ENCODE measurements around the gene L3MBTL2.

L3MBTL2 gene

DNA sequence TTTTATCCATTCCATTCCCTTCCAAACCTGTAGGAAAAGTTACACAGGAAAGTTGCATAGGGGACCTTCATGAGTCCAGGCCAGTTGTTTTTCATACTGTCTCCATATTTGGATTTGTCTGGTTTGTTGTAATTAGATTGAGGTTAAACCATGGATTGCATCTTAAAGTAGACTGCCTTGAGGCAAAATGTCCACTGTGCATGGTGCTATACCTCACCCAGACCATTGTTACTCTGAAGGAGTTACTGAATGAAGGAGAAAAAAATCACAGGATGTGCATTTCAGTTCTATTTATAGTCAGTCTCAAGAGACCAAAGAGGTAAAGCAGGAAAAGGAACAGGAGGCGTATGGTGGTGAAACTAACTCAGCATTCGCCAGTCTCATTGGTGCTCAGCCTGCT is 29.6 kb upstream of the L3MBTL2 start:
- Histone ChIP-seq H3K9me3 (ENCODE audit: insufficient read depth, low read depth, low read length) (peaks cover 3% of the 10 kb centered on the region), H3K23ac (ENCODE audit: low read length) (no peak overlapping the region), H3K14ac (ENCODE audit: low read length) (no peak overlapping the region), H3K9ac (ENCODE audit: low read length) (no peak overlapping the region), H3K79me2 (ENCODE audit: control insufficient read depth, insufficient read depth, low read length, poor library complexity) (no peaks in the 10 kb centered on the region), H2AK5ac (ENCODE audit: low read length) (no peak overlapping the region), H4K8ac (ENCODE audit: low read depth, low read length) (no peak overlapping the region), H3K79me1 (ENCODE audit: low read length) (no peaks in the 10 kb centered on the region), H2BK5ac (ENCODE audit: low read depth, low read length, poor library complexity) (no peak overlapping the region), H3K4ac (ENCODE audit: low read depth, low read length) (no peak overlapping the region), H3K18ac (ENCODE audit: low read length) (no peak overlapping the region), H4K12ac (ENCODE audit: low read depth, low read length) (no peak overlapping the region), H2BK120ac (ENCODE audit: insufficient read depth, low read length, poor library complexity) (no peak overlapping the region), H3K27ac (ENCODE audit: low read depth, low read length) (peak overlapping the region; percentile 41), H3K27me3 (ENCODE audit: insufficient read depth, low read length) (no peaks in the 10 kb centered on the region), H3K36me3 (ENCODE audit: control insufficient read depth in 1 of 2, insufficient read depth in 2 of 2, low read length in 2 of 2) (peaks cover 48 to 58% of the 10 kb centered on the region in 2 experiments), H4K91ac (ENCODE audit: low read depth, low read length) (no peak overlapping the region), H3K4me3 (ENCODE audit: low read depth, low read length) (no peak overlapping the region), H2BK12ac (ENCODE audit: low read length) (no peak overlapping the region), H3K4me2 (ENCODE audit: low read length) (no peak overlapping the region), H2AFZ (ENCODE audit: insufficient read depth, low read length, poor library complexity) (no peak overlapping the region), H3K4me1 (ENCODE audit: control insufficient read depth in 1 of 2, insufficient read depth in 2 of 2, low read length in 2 of 2) (peaks cover 0 to 7% of the 10 kb centered on the region in 2 experiments)
- WGBS (ENCODE audit: extremely low coverage, insufficient coverage, insufficient read length) = no CpG with 5 or more reads among the region's 2 CpGs
- DNase-seq = no peak

DNA sequence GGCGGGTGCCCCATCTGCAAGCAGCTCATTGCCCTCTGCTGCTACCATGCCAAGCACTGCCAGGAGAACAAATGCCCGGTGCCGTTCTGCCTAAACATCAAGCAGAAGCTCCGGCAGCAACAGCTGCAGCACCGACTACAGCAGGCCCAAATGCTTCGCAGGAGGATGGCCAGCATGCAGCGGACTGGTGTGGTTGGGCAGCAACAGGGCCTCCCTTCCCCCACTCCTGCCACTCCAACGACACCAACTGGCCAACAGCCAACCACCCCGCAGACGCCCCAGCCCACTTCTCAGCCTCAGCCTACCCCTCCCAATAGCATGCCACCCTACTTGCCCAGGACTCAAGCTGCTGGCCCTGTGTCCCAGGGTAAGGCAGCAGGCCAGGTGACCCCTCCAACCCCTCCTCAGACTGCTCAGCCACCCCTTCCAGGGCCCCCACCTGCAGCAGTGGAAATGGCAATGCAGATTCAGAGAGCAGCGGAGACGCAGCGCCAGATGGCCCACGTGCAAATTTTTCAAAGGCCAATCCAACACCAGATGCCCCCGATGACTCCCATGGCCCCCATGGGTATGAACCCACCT is 28.0 kb upstream of the L3MBTL2 start:
- no peak for DNase-seq
- Histone ChIP-seq H3K18ac (ENCODE audit: low read length) (peak overlapping the region; percentile 20), H4K91ac (ENCODE audit: low read depth, low read length) (no peak overlapping the region), H2BK5ac (ENCODE audit: low read depth, low read length, poor library complexity) (no peak overlapping the region), H2BK12ac (ENCODE audit: low read length) (no peak overlapping the region), H3K27me3 (ENCODE audit: insufficient read depth, low read length) (no peaks in the 10 kb centered on the region), H4K8ac (ENCODE audit: low read depth, low read length) (no peak overlapping the region), H2BK120ac (ENCODE audit: insufficient read depth, low read length, poor library complexity) (no peak overlapping the region), H3K9me3 (ENCODE audit: insufficient read depth, low read depth, low read length) (peaks cover 4% of the 10 kb centered on the region), H3K4me2 (ENCODE audit: low read length) (no peak overlapping the region), H3K14ac (ENCODE audit: low read length) (no peak overlapping the region), H3K23ac (ENCODE audit: low read length) (no peak overlapping the region), H3K79me1 (ENCODE audit: low read length) (no peaks in the 10 kb centered on the region), H3K79me2 (ENCODE audit: control insufficient read depth, insufficient read depth, low read length, poor library complexity) (no peaks in the 10 kb centered on the region), H3K36me3 (ENCODE audit: control insufficient read depth in 1 of 2, insufficient read depth in 2 of 2, low read length in 2 of 2) (peaks cover 40 to 47% of the 10 kb centered on the region in 2 experiments), H3K4me1 (ENCODE audit: control insufficient read depth in 1 of 2, insufficient read depth in 2 of 2, low read length in 2 of 2) (peaks cover 10 to 18% of the 10 kb centered on the region in 2 experiments), H3K27ac (ENCODE audit: low read depth, low read length) (no peak overlapping the region), H3K4me3 (ENCODE audit: low read depth, low read length) (no peak overlapping the region), H2AK5ac (ENCODE audit: low read length) (no peak overlapping the region), H4K12ac (ENCODE audit: low read depth, low read length) (no peak overlapping the region), H3K4ac (ENCODE audit: low read depth, low read length) (no peak overlapping the region), H3K9ac (ENCODE audit: low read length) (no peak overlapping the region), H2AFZ (ENCODE audit: insufficient read depth, low read length, poor library complexity) (no peak overlapping the region)
- WGBS (ENCODE audit: extremely low coverage, insufficient coverage, insufficient read length) = no CpG with 5 or more reads among the region's 15 CpGs

DNA sequence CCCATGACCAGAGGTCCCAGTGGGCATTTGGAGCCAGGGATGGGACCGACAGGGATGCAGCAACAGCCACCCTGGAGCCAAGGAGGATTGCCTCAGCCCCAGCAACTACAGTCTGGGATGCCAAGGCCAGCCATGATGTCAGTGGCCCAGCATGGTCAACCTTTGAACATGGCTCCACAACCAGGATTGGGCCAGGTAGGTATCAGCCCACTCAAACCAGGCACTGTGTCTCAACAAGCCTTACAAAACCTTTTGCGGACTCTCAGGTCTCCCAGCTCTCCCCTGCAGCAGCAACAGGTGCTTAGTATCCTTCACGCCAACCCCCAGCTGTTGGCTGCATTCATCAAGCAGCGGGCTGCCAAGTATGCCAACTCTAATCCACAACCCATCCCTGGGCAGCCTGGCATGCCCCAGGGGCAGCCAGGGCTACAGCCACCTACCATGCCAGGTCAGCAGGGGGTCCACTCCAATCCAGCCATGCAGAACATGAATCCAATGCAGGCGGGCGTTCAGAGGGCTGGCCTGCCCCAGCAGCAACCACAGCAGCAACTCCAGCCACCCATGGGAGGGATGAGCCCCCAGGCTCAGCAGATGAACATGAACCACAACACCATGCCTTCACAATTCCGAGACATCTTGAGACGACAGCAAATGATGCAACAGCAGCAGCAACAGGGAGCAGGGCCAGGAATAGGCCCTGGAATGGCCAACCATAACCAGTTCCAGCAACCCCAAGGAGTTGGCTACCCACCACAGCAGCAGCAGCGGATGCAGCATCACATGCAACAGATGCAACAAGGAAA is 27.3 kb upstream of the L3MBTL2 start:
- no peak overlapping the region for H4K91ac ChIP-seq (ENCODE audit: low read depth, low read length)
- H3K27ac ChIP-seq (ENCODE audit: low read depth, low read length) = no peak overlapping the region
- H2BK12ac ChIP-seq (ENCODE audit: low read length) = no peak overlapping the region
- peaks cover 4% of the 10 kb centered on the region for H3K9me3 ChIP-seq (ENCODE audit: insufficient read depth, low read depth, low read length)
- peak overlapping the region; percentile 20 for H3K18ac ChIP-seq (ENCODE audit: low read length)
- no peaks in the 10 kb centered on the region for H3K79me2 ChIP-seq (ENCODE audit: control insufficient read depth, insufficient read depth, low read length, poor library complexity)
- H4K8ac ChIP-seq (ENCODE audit: low read depth, low read length) = no peak overlapping the region
- H3K4me1 ChIP-seq (ENCODE audit: control insufficient read depth in 1 of 2, insufficient read depth in 2 of 2, low read length in 2 of 2) = peaks cover 10 to 19% of the 10 kb centered on the region in 2 experiments
- H3K36me3 ChIP-seq (ENCODE audit: control insufficient read depth in 1 of 2, insufficient read depth in 2 of 2, low read length in 2 of 2) = peaks cover 40 to 47% of the 10 kb centered on the region in 2 experiments
- DNase-seq = no peak
- peak overlapping the region; percentile 3 for H3K4me3 ChIP-seq (ENCODE audit: low read depth, low read length)
- H2BK5ac ChIP-seq (ENCODE audit: low read depth, low read length, poor library complexity) = no peak overlapping the region
- H3K4ac ChIP-seq (ENCODE audit: low read depth, low read length) = no peak overlapping the region
- H3K9ac ChIP-seq (ENCODE audit: low read length) = no peak overlapping the region
- no peaks in the 10 kb centered on the region for H3K27me3 ChIP-seq (ENCODE audit: insufficient read depth, low read length)
- H2BK120ac ChIP-seq (ENCODE audit: insufficient read depth, low read length, poor library complexity) = no peak overlapping the region
- no peak overlapping the region for H2AK5ac ChIP-seq (ENCODE audit: low read length)
- no peak overlapping the region for H2AFZ ChIP-seq (ENCODE audit: insufficient read depth, low read length, poor library complexity)
- no peak overlapping the region for H3K4me2 ChIP-seq (ENCODE audit: low read length)
- H3K14ac ChIP-seq (ENCODE audit: low read length) = no peak overlapping the region
- no peak overlapping the region for H4K12ac ChIP-seq (ENCODE audit: low read depth, low read length)
- no peaks in the 10 kb centered on the region for H3K79me1 ChIP-seq (ENCODE audit: low read length)
- no CpG with 5 or more reads among the region's 9 CpGs for WGBS (ENCODE audit: extremely low coverage, insufficient coverage, insufficient read length)
- H3K23ac ChIP-seq (ENCODE audit: low read length) = no peak overlapping the region

DNA sequence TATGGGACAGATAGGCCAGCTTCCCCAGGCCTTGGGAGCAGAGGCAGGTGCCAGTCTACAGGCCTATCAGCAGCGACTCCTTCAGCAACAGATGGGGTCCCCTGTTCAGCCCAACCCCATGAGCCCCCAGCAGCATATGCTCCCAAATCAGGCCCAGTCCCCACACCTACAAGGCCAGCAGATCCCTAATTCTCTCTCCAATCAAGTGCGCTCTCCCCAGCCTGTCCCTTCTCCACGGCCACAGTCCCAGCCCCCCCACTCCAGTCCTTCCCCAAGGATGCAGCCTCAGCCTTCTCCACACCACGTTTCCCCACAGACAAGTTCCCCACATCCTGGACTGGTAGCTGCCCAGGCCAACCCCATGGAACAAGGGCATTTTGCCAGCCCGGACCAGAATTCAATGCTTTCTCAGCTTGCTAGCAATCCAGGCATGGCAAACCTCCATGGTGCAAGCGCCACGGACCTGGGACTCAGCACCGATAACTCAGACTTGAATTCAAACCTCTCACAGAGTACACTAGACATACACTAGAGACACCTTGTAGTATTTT is 26.6 kb upstream of the L3MBTL2 start:
- Histone ChIP-seq H2AFZ (ENCODE audit: insufficient read depth, low read length, poor library complexity) (no peak overlapping the region), H3K18ac (ENCODE audit: low read length) (no peak overlapping the region)
- no CpG with 5 or more reads among the region's 8 CpGs for WGBS (ENCODE audit: extremely low coverage, insufficient coverage, insufficient read length)

More for the DNA sequence above, 26.6 kb upstream of the L3MBTL2 start:
- no peaks in the 10 kb centered on the region for H3K27me3 ChIP-seq (ENCODE audit: insufficient read depth, low read length)
- no peak overlapping the region for H3K4ac ChIP-seq (ENCODE audit: low read depth, low read length)
- H3K79me1 ChIP-seq (ENCODE audit: low read length) = no peaks in the 10 kb centered on the region
- H2BK5ac ChIP-seq (ENCODE audit: low read depth, low read length, poor library complexity) = no peak overlapping the region
- H4K8ac ChIP-seq (ENCODE audit: low read depth, low read length) = no peak overlapping the region
- H2BK120ac ChIP-seq (ENCODE audit: insufficient read depth, low read length, poor library complexity) = no peak overlapping the region
- H2BK12ac ChIP-seq (ENCODE audit: low read length) = no peak overlapping the region
- no peaks in the 10 kb centered on the region for H3K79me2 ChIP-seq (ENCODE audit: control insufficient read depth, insufficient read depth, low read length, poor library complexity)
- H3K9me3 ChIP-seq (ENCODE audit: insufficient read depth, low read depth, low read length) = peaks cover 4% of the 10 kb centered on the region
- DNase-seq = no peak
- peaks cover 10 to 19% of the 10 kb centered on the region in 2 experiments for H3K4me1 ChIP-seq (ENCODE audit: control insufficient read depth in 1 of 2, insufficient read depth in 2 of 2, low read length in 2 of 2)
- no peak overlapping the region for H3K27ac ChIP-seq (ENCODE audit: low read depth, low read length)
- H3K4me3 ChIP-seq (ENCODE audit: low read depth, low read length) = peak overlapping the region; percentile 3
- H3K14ac ChIP-seq (ENCODE audit: low read length) = no peak overlapping the region
- peaks cover 40 to 43% of the 10 kb centered on the region in 2 experiments for H3K36me3 ChIP-seq (ENCODE audit: control insufficient read depth in 1 of 2, insufficient read depth in 2 of 2, low read length in 2 of 2)
- H4K12ac ChIP-seq (ENCODE audit: low read depth, low read length) = no peak overlapping the region
- H3K9ac ChIP-seq (ENCODE audit: low read length) = no peak overlapping the region
- no peak overlapping the region for H4K91ac ChIP-seq (ENCODE audit: low read depth, low read length)
- H2AK5ac ChIP-seq (ENCODE audit: low read length) = no peak overlapping the region
- H3K23ac ChIP-seq (ENCODE audit: low read length) = no peak overlapping the region
- H3K4me2 ChIP-seq (ENCODE audit: low read length) = no peak overlapping the region
